Neural progenitor cell (in vitro differentiated cells): ENCODE measurements around the gene BRD1.

Experiments used
- CTCF ChIP-seq: fragments of 200-600 bp; sonication (generic); IDR thresholded peaks from 2 replicates; pipeline ENCODE4 v1.5.1; 2017; ENCODE audit warnings: antibody characterized with exemption, mild to moderate bottlenecking
- EZH2 ChIP-seq: fragments of 200-600 bp; sonication (generic); IDR thresholded peaks from 2 replicates; pipeline ENCODE4 v1.6.1; 2017; ENCODE audit warnings: antibody characterized with exemption, mild to moderate bottlenecking, moderate library complexity
- EZH2phosphoT487 ChIP-seq: fragments of 200-600 bp; sonication (generic); IDR thresholded peaks from 2 replicates; pipeline ENCODE4 v1.6.1; 2017; ENCODE audit warnings: antibody characterized with exemption

- no peak for TF ChIP-seq CTCF
- no peak for TF ChIP-seq EZH2phosphoT487
- no peak for TF ChIP-seq EZH2
Observed at GRCh38 chr22:49737101-49737551, 90.5 kb downstream of the BRD1 start.
